ENCODE data around the gene MTHFR. TPM values are rescaled to one million over a fixed set of nuclear protein-coding genes. Genes with fewer than 3 reads are reported as not detected.

The MTHFR gene
- total and polyA plus RNA-seq, 2 of the 4 experiments (the other 2 are of a cell fraction), result 7.3 to 7.4 TPM

DNA sequence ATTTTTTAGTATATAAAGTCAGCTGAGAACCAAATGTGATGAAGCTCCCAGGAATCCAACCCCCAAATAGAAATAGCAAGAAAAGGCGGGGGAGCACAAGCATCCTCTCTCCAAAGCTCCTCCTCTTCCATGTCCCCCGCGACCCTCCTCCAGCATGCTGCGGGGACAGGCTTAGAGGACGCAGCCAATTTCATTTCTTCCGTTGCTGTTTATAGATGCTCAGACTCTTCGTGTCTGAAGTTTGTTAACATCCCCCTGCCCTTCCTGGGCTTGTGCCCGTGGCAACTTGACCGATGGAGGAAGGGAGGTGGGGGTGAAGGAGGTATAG is 42.6 kb upstream of the MTHFR start:
- H4K91ac ChIP-seq (ENCODE audit: insufficient read depth, low read depth, low read length), result no peak overlapping the region

More for the DNA sequence above, 42.6 kb upstream of the MTHFR start:
- H3K27me3 ChIP-seq (ENCODE audit: control insufficient read depth, insufficient read depth, low read length), result peaks cover 8% of the 10 kb centered on the region
- H3K27ac ChIP-seq (ENCODE audit: insufficient read depth, low read length), result no peak overlapping the region
- H3K9me3 ChIP-seq (ENCODE audit: control insufficient read depth, insufficient read depth, low read length), result no peaks in the 10 kb centered on the region
- no peak for ATAC-seq (ENCODE audit: low read depth)
- no peak overlapping the region for H2BK5ac ChIP-seq (ENCODE audit: low read depth, low read length, poor library complexity, severe bottlenecking)
- BruUV-seq (replicated peaks), result no TSS peak
- H2AK9ac ChIP-seq (replicated peaks; ENCODE audit: low read depth, low read length, poor library complexity), result peak overlapping the region; percentile 68
- peaks cover 2% of the 10 kb centered on the region; the same call in 1 of the 2 replicates for H3K4me1 ChIP-seq (ENCODE audit: control insufficient read depth, insufficient read depth, low read length)
- dilution Hi-C loops (cut with HindIII; ENCODE audit: low sequenced_read_pairs, unreplicated experiment), result no loop called here
- 8% methylated on average over 2 of the region's 9 CpGs; no CpG with 5 or more reads in 1 of the 2 experiments for WGBS, 2 experiments (ENCODE audit: extremely low coverage in 2 of 2, insufficient read length in 1 of 2)
- no peak overlapping the region for H2BK15ac ChIP-seq (ENCODE audit: low read depth, low read length)
- no peak overlapping the region for H2AK5ac ChIP-seq (ENCODE audit: low read depth, low read length)
- H4K20me1 ChIP-seq (ENCODE audit: insufficient read depth, low read length), result peaks cover 11% of the 10 kb centered on the region; the same call in 1 of the 2 replicates
- CTCF ChIA-PET, result interaction anchor here (1.5 kb wide), 1 partner anchor 10 kb away, joined by 11 read pairs; no protein-coding TSS in a partner anchor
- POLR2A ChIA-PET (ENCODE audit: unreplicated experiment), result no interaction called here
- H2BK20ac ChIP-seq (ENCODE audit: low read depth, low read length), result no peak overlapping the region
- no peak overlapping the region for H3K23ac ChIP-seq (ENCODE audit: low read depth, low read length)
- in situ Hi-C loops (cut with MboI; ENCODE audit: low sequenced_read_pairs), result no loop called here
- no peak overlapping the region for H4K8ac ChIP-seq (ENCODE audit: low read depth in 2 of 2, low read length in 2 of 2)
- no peak overlapping the region for H3K18ac ChIP-seq (ENCODE audit: low read depth, low read length)
- no peak overlapping the region for H3K56ac ChIP-seq (ENCODE audit: extremely low read depth, insufficient read depth, low read length)
- no peak overlapping the region for H3K4me2 ChIP-seq (ENCODE audit: low read depth, low read length)
- no peak overlapping the region for H3K4ac ChIP-seq (ENCODE audit: low read depth, low read length)
- intact Hi-C loops (cut with micrococcal nuclease), result no loop called here
- H3K9me1 ChIP-seq (ENCODE audit: insufficient read depth, low read length), result 0 out of 2 replicates have a peak, but pooled peaks cover 8% of the 10 kb centered on the region
- DNase-seq, result no peak
- H3K9ac ChIP-seq (ENCODE audit: low read depth, low read length), result no peak overlapping the region
- H2BK120ac ChIP-seq (ENCODE audit: low read depth, low read length), result no peak overlapping the region
- no peak overlapping the region for H2AFZ ChIP-seq (replicated peaks; ENCODE audit: low read length, poor library complexity)
- no peak overlapping the region for H3K14ac ChIP-seq (replicated peaks; ENCODE audit: low read depth, low read length)
- no peaks in the 10 kb centered on the region for H3K79me1 ChIP-seq (ENCODE audit: low read depth in 1 of 2, low read length in 2 of 2)
- TF ChIP-seq POLR2A (IDR thresholded peaks at IDR 0.05; ENCODE audit: low read depth, low read length), result no peak
- TF ChIP-seq MAZ (IDR thresholded peaks at IDR 0.05; ENCODE audit: borderline replicate concordance, low read depth, low read length), result 0 out of 2 replicates have a peak, but pooled peaks have one; percentile 10
- no peak for TF ChIP-seq RCOR1 (IDR thresholded peaks at IDR 0.05; ENCODE audit: insufficient replicate concordance, low read length)
- H3K4me3 ChIP-seq (ENCODE audit: insufficient read depth, low read depth, low read length), result no peak overlapping the region
- H3K36me3 ChIP-seq (ENCODE audit: control insufficient read depth, insufficient read depth, low read length), result peaks cover 20% of the 10 kb centered on the region
- no peak overlapping the region for H4K5ac ChIP-seq (ENCODE audit: low read depth, low read length)
